Right lobe of liver (tissue), 6 donors: ENCODE results near the gene KDM4B. TPM values are rescaled to one million over a fixed set of nuclear protein-coding genes. Genes with fewer than 3 reads are reported as not detected.

Experiments used
- ATAC-seq, 4 donors: fragments of 200-7000 bp; cut with Tn5 transposase; one replicate each; pipeline ENCODE4 v1.9.1; 2020; ENCODE audit warnings: mild to moderate bottlenecking in 4 of 4, moderate library complexity in 4 of 4
- DNase-seq, 3 donors: peaks; one replicate each; pipeline ENCODE4 v3.0.0-alpha.2; 2020
- H3K27ac ChIP-seq, 3 donors: fragments of 200-600 bp; one replicate each; pipeline ENCODE4 v1.8.0; 2022
- H3K27me3 ChIP-seq, 2 donors: fragments of 200-600 bp; one replicate each; pipeline ENCODE4 v1.8.0; 2022
- H3K36me3 ChIP-seq, 4 donors: fragments of 200-600 bp; sonication (generic) in 1 of 4; one replicate each; pipeline versions ENCODE4 v1.5.1 to v1.8.0; 2017 to 2022; ENCODE audit warnings: control low read depth in 1 of 4
- H3K4me1 ChIP-seq, 4 donors: fragments of 200-600 bp; sonication (generic) in 1 of 4; one replicate each; pipeline versions ENCODE4 v1.5.1 to v1.8.0; 2017 to 2022; ENCODE audit warnings: control low read depth in 1 of 4
- H3K4me3 ChIP-seq, 3 donors: fragments of 200-600 bp; one replicate each; pipeline ENCODE4 v1.8.0; 2022
- H3K9me3 ChIP-seq, 4 donors: fragments of 200-600 bp; sonication (generic) in 1 of 4; one replicate each; pipeline versions ENCODE4 v1.5.1 to v1.8.0; 2017 to 2022; ENCODE audit warnings: control low read depth in 1 of 4
- POLR2A ChIP-seq: fragments of 450-650 bp; IDR thresholded peaks from one replicate; pipeline ENCODE4 v1.6.1; 2017; ENCODE audit warnings: antibody characterized with exemption, mild to moderate bottlenecking
- WGBS: methylation state at CpG from one replicate; pipeline ENCODE4 v1.1.6; 2018; ENCODE audit warnings: low coverage, low lambda C conversion rate; ENCODE audit not compliant: insufficient coverage; ENCODE audit errors: missing lambda C conversion rate; 5-methylcytosine and 5-hydroxymethylcytosine counted together
- intact Hi-C, 2 donors: fragments of 100-400 bp; cut with DNase I; formaldehyde crosslinking; loops; one replicate each; pipeline versions ENCODE4 v1.11.2 to v1.14.1; 2022
- total RNA-seq, 6 experiments: library from RNA; depleted of rRNA in 2 of 6; stranded (reverse); fragments of >200 nt in 2 of 6; fragmentation: NEBNext Ultra II Directional in 3 of 6; extraction: Animal tissue kit (Norgen Biotek cat#: 25700) in 3 of 6; gene quantifications; one replicate each; pipeline versions ENCODE4 v1.1.0 to v1.2.4, GENCODE V29; 2016 to 2023
- TF ChIP-seq, protein P1 (sequence below), 4 donors: fragments of 200-600 bp in 3 of 4; fragments of 450-650 bp in 1 of 4; IDR thresholded peaks; one replicate each; pipeline versions ENCODE4 v1.5.1 to v1.8.0; 2016 to 2022; ENCODE audit warnings: antibody characterized with exemption in 4 of 4, mild to moderate bottlenecking in 2 of 4
- donor health status: DM: no; HTN: yes; CAD: no.
- donor health status: DM: no; HTN: no; CAD: no.
- donor health status: DM: no; HTN: no; CAD: no.
- donor health status: DM: no; HTN: yes; CAD: no.
- donor health status: DM: no; HTN: yes; CAD: no.

The KDM4B gene
- total RNA-seq, 6 experiments from 2014 or later = 14.2 to 36.9 (median 29.1) TPM

DNA sequence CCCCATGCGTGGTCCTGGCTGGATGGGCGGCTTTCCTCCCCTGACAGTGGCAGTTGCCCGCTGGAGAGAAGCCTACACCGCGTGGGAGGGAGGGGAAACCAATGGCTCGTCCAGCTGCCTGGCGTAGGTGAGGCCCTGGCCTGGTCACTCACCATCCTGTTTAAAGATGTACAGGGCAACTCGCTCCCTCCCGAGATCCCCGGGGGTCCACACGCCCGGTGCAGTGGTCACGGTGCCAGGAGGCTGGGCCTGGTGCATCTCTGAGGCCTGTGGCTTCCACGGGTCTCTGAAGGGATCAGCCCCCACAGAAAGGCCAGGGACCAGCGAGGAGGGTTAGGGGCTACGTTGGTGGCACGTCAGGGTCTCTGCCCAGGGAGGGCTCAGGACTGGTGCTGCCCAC, 156.5 kb downstream of the KDM4B start:
- Histone ChIP-seq H3K4me1 (no peaks in the 10 kb centered on the region), H3K4me3 (no peak overlapping the region), H3K27ac (no peak overlapping the region), H3K36me3 (peaks cover 0 to 20% (median 0%) of the 10 kb centered on the region in 4 donors), H3K27me3 (no peaks in the 10 kb centered on the region), H3K9me3 (no peaks in the 10 kb centered on the region)
- intact Hi-C loops = no loop called here
- no CpG with 5 or more reads among the region's 17 CpGs for WGBS
- TF ChIP-seq POLR2A = no peak
- DNase-seq = no peak
- no peak for ATAC-seq

DNA sequence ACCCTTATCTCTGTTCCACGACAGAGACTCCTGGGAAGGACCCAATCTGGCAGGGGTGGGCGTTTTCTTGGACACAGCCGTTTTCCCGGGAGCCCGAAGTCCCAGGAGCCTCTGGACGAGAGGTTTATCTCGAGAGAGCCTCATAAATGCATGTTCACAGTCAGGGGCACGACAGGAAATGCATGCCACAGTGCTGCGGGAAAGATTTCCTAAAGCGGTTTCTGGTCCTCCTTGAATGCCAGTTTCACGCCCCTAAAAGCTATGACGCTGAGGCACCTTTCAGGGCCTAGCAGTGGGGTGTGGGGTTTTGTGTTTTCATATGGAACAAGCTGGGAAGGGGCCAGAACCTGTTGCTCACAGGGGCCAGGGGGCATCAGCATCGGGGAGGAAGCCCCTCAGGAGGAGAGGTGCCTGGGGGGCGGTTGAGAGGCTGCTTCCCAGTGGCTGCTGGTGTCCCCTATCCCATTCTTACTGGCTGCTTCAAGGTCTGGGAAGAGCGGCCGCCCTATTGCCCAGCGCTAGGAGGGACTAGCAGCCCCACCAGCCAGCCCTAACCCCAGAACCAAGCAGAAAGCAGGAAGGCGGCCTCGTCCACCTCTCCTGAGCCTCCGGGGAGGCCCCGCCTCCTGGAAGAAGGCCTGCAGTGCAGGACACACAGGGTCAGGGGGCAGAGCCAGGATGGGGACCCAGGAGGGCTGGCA, 157.0 kb downstream of the KDM4B start:
- peaks cover 0 to 20% (median 0%) of the 10 kb centered on the region in 4 donors for H3K36me3 ChIP-seq

DNA sequence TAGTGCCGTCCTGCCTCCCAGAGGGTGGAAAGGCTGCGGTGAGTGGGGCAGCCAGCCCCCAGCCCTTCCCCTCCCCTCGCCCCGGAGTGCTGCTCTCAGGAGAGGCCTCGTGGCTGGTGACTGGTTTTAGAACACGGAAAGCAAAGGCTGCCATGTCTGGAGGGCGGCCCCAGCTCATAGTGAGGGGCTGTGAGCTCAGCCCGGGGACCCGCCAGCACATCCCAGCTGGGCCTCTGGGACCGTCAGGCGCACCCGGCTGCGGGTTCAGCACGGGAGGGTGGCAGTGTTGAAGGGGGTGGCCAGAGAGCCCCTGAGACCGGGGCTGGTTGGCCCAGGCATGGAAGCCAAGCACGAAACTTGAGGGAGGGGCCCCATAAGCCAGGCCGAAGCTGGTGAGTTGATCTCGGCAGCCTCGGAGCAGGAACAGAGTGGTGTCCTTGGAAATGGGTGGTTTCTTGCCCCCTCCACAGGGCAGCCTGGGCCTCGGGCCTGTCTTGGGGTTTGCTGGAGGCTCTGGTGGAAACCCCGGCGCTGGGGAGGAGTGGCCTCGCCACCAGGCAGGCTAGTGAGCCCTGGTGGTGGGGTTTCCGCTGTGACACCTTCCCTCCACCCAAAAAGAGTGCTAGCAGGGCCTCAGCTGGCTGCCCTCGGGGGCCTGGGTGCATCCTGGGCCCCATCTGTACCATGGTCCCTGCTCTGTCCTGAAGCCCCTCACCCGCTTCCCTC, 157.7 kb downstream of the KDM4B start:
- ATAC-seq (no peak), DNase-seq (no peak)
- no peaks in the 10 kb centered on the region for H3K4me1 ChIP-seq
- H3K36me3 ChIP-seq = peaks cover 0 to 18% (median 0%) of the 10 kb centered on the region in 4 donors
- no peaks in the 10 kb centered on the region for H3K9me3 ChIP-seq
- H3K27me3 ChIP-seq = no peaks in the 10 kb centered on the region
- TF ChIP-seq, protein P1, sequence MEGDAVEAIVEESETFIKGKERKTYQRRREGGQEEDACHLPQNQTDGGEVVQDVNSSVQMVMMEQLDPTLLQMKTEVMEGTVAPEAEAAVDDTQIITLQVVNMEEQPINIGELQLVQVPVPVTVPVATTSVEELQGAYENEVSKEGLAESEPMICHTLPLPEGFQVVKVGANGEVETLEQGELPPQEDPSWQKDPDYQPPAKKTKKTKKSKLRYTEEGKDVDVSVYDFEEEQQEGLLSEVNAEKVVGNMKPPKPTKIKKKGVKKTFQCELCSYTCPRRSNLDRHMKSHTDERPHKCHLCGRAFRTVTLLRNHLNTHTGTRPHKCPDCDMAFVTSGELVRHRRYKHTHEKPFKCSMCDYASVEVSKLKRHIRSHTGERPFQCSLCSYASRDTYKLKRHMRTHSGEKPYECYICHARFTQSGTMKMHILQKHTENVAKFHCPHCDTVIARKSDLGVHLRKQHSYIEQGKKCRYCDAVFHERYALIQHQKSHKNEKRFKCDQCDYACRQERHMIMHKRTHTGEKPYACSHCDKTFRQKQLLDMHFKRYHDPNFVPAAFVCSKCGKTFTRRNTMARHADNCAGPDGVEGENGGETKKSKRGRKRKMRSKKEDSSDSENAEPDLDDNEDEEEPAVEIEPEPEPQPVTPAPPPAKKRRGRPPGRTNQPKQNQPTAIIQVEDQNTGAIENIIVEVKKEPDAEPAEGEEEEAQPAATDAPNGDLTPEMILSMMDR (IDR thresholded peaks at IDR 0.05) = no peak
- H3K4me3 ChIP-seq = no peak overlapping the region
- intact Hi-C loops = no loop called here
- H3K27ac ChIP-seq = peak overlapping the region in 1 of 3 donors; percentile 21
- WGBS = 93% methylated on average over 3 of the region's 26 CpGs

More for the DNA sequence above, 157.0 kb downstream of the KDM4B start:
- intact Hi-C loops = no loop called here
- 60% methylated on average over 3 of the region's 21 CpGs for WGBS
- ATAC-seq (no peak), DNase-seq (no peak)
- H3K4me1 ChIP-seq = no peaks in the 10 kb centered on the region
- no peak overlapping the region for H3K4me3 ChIP-seq
- H3K27me3 ChIP-seq = no peaks in the 10 kb centered on the region
- no peak overlapping the region for H3K27ac ChIP-seq
- H3K9me3 ChIP-seq = no peaks in the 10 kb centered on the region
- no peak for TF ChIP-seq POLR2A
- TF ChIP-seq, protein P1 (IDR thresholded peaks at IDR 0.05) = no peak

DNA sequence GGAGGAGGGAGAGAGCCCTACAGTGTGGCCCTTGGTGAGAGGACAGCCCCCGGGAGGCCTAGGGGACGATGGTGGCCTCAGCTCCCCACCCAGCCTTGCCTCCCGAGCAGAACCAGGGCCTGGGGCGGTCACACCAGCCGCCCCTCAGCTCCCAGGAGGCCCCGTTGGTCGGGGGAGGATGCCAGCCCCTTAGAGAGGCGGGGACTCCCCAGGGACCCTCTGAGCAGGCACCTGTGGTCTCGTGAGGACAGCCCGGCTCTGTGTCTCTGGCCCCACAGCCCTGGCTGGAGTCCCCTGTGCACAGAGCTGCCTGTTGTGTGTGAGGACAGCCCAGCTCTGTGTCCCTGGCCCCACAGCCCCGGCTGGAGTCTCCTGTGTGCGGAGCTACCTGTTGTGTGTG, 158.8 kb downstream of the KDM4B start:
- DNase-seq = no peak
- peaks cover 0 to 14% (median 0%) of the 10 kb centered on the region in 4 donors for H3K36me3 ChIP-seq
- H3K9me3 ChIP-seq = no peaks in the 10 kb centered on the region
- no peak overlapping the region for H3K4me3 ChIP-seq
- H3K4me1 ChIP-seq = no peaks in the 10 kb centered on the region
- no CpG with 5 or more reads among the region's 12 CpGs for WGBS
- intact Hi-C loops = no loop called here
- TF ChIP-seq POLR2A = no peak
- TF ChIP-seq, protein P1 (IDR thresholded peaks at IDR 0.05) = no peak
- H3K27ac ChIP-seq = peak overlapping the region; percentile 10 to 37 (median 21)
- ATAC-seq = no peak
- no peaks in the 10 kb centered on the region for H3K27me3 ChIP-seq
